Measurements from ENCODE around the gene RUBCNL. TPM values are rescaled to one million over a fixed set of nuclear protein-coding genes. Genes with fewer than 3 reads are reported as not detected.

Gene RUBCNL
- polyA plus RNA-seq, 1 of the 3 experiments (the other 2 are of a cell fraction): 0.07 TPM

- no peak for TF ChIP-seq MAX (IDR thresholded peaks at IDR 0.05; ENCODE audit: low read depth)
- TF ChIP-seq GABPA (IDR thresholded peaks at IDR 0.05; ENCODE audit: low read depth): no peak
- no peak for TF ChIP-seq RAD21 (IDR thresholded peaks at IDR 0.05; ENCODE audit: low read length)
- TF ChIP-seq POLR2AphosphoS5 (IDR thresholded peaks at IDR 0.05; ENCODE audit: low read depth, low read length): no peak
- no peak for TF ChIP-seq YY1 (IDR thresholded peaks at IDR 0.05; ENCODE audit: low read depth)
- TF ChIP-seq TEAD4 (IDR thresholded peaks at IDR 0.05; ENCODE audit: borderline replicate concordance, insufficient read depth): no peak
These were observed 74.0 kb downstream of the RUBCNL start (continued) for GRCh38 chr13:46313024-46313423.

GRCh38 chr13:46311217-46311616 is 75.8 kb downstream of the RUBCNL start:
- Histone ChIP-seq H3K9ac (no peak overlapping the region), H3K79me2 (ENCODE audit: insufficient read depth) (no peaks in the 10 kb centered on the region), H3K36me3 (replicated peaks in 1 of 2; ENCODE audit: control insufficient read depth in 1 of 2, insufficient read depth in 2 of 2, low read length in 1 of 2) (no peaks in the 10 kb centered on the region), H3K9me3 (no peaks in the 10 kb centered on the region), H3K4me1 (ENCODE audit: control insufficient read depth in 1 of 2, insufficient read depth in 2 of 2, low read depth in 1 of 2, low read length in 1 of 2) (no peaks in the 10 kb centered on the region), H3F3A (replicated peaks; ENCODE audit: insufficient read depth) (no peaks in the 10 kb centered on the region), H4K20me1 (ENCODE audit: insufficient read depth) (no peaks in the 10 kb centered on the region), H3K4me3 (ENCODE audit: low read depth in 2 of 2, low read length in 1 of 2) (no peak overlapping the region), H3K27me3 (ENCODE audit: insufficient read depth) (no peaks in the 10 kb centered on the region), H2AFZ (ENCODE audit: low read depth) (no peak overlapping the region), H3K9me2 (no peaks in the 10 kb centered on the region), H3K27ac (ENCODE audit: low read depth in 2 of 2, low read length in 1 of 2) (no peak overlapping the region), H3K4me2 (no peak overlapping the region)
- CTCF ChIA-PET: interaction anchor here (1.1 to 1.5 kb wide), 2 partner anchors 11 to 28 kb away, joined by 3 to 4 read pairs; no protein-coding TSS in a partner anchor
- 64% methylated on average over 2 of the region's 2 CpGs for WGBS (ENCODE audit: low lambda C conversion rate)
- no peak for DNase-seq
- POLR2A ChIA-PET: no interaction called here
- TF ChIP-seq TEAD4 (IDR thresholded peaks at IDR 0.05; ENCODE audit: borderline replicate concordance, insufficient read depth) (no peak), RCOR1 (IDR thresholded peaks at IDR 0.05; ENCODE audit: low read length) (no peak), USF1 (IDR thresholded peaks at IDR 0.05; ENCODE audit: borderline replicate concordance, low read depth) (no peak), NFIC (IDR thresholded peaks at IDR 0.05; ENCODE audit: borderline replicate concordance) (no peak), CHD2 (IDR thresholded peaks at IDR 0.05; ENCODE audit: low read length, partially characterized antibody) (no peak), JUND (IDR thresholded peaks at IDR 0.05) (no peak), FOSL2 (IDR thresholded peaks at IDR 0.05; ENCODE audit: borderline replicate concordance, low read depth) (no peak), IRF3 (IDR thresholded peaks at IDR 0.05; ENCODE audit: low read depth, low read length) (no peak), FOXM1 (IDR thresholded peaks at IDR 0.05; ENCODE audit: low read depth) (no peak), FOXJ3 (CRISPR knock-in tag; IDR thresholded peaks at IDR 0.05) (no peak), RFX5 (IDR thresholded peaks at IDR 0.05; ENCODE audit: low read length) (no peak), MAX (IDR thresholded peaks at IDR 0.05; ENCODE audit: low read depth) (no peak), TCF12 (IDR thresholded peaks at IDR 0.05) (no peak), TAF1 (IDR thresholded peaks at IDR 0.05; ENCODE audit: borderline replicate concordance, low read depth, low read length) (no peak)
